Activated CD8-positive, alpha-beta memory T cell treated with anti-CD3 and anti-CD28 coated beads, Interleukin-2, amount 50 U/mL, for 24 hours (primary cell): ENCODE data around the gene SVIL.
"Not testable (repeated sequence)": the region's sequence is repeated elsewhere in the genome, so short reads cannot be mapped to it uniquely, and the experiment has no call there.

Experiments
- DNase-seq: peaks from one replicate; pipeline ENCODE4 v3.0.0-alpha.2; 2020; ENCODE audit errors: extremely low read depth

Gene SVIL

DNA sequence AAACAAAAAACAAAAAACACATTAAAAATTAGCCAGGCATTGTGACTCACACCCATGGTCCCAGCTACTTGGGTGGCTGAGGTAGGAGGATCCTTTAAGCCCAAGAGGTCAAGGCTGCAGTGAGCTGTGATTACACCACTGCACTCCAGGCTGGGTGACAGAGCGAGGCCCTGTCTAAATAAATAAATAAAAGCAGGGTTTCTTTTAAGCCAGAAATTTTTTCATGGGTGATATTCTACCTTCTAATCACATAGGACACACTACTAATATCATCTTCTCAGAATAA lies 14.2 kb upstream of the SVIL start:
- no peak for DNase-seq

DNA sequence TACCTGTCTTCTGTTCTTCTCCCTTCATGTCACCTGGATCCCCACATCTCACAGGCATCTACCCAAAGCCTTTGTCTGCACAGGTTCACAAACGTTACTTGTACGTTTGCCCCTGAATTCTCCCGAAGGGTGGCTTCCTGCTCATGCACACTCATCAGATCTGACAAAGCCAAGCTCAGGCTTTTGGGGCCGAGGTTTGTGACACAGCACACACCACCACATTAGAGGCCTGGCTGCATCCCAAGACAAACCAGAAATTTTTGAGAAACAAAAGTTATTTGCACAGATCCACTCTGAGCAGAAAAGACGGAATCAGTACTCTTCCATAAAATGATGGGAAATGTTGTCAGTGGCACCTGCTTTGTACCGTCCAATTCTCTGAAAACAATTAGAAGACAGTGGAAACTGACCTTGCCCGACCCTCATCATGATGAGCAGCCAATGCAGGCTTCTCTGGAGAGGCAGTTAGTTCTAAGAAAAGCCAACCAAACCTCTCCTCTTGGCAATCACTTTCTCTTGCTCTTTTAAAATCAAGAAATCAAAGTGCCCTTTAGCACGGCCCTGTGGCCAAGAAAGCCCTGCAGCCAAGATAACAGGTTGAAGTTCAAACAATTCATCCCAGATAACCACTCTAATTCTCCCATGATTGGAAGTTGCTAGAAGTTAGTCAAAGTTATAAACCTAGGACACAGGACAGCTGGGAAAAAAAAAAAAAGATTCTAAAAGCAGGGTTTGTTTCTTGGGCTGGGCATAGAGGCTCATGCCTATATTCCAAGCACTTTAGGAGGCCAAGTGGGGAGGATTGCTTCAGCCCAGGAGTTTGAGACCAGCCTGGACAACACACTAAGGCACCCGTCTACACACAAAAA lies 13.6 kb upstream of the SVIL start:
- no peak for DNase-seq

DNA sequence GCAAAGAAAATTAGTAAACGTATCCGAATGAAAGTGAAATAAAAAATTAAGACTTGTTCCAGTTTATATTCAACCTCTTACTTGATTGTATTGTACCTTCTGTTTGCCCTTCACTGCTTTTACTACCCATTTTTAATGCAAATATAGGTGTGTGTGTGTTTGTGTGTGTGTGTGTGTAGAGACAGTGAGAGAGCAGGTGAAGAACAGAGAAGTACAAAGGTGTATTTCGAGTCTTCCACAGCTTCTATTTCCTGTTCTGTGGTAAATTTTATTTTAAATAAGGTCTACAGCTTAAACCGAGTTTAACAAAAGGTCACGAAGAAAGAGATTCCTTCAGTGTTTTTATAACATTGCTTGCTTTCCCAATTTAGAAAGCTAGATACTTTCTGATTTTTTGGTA lies 12.7 kb upstream of the SVIL start:
- DNase-seq = no peak

DNA sequence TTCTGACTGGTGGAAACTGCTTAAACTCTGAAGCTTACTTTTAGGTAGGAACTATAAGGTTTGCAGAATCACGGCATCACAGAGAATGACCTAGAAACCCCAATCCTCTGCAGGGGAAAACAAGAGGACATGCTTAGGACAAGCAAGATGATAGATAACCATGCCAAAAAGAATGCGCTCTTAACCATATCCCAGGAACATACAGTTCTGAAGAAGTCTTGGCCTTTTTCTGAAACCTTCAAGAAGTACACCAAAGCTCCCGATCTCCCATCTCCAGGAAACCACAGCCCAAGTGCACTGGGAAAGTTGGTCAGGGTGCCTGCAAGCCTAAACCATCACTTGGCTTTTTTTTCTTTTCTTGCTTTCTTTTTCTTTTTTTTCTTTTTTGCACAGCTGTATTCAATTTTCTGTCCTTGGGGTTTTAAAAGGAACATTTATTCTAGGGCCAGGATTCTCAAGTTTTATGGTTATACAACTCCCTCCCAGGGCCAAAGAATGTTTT lies 12.2 kb upstream of the SVIL start:
- no peak for DNase-seq

DNA sequence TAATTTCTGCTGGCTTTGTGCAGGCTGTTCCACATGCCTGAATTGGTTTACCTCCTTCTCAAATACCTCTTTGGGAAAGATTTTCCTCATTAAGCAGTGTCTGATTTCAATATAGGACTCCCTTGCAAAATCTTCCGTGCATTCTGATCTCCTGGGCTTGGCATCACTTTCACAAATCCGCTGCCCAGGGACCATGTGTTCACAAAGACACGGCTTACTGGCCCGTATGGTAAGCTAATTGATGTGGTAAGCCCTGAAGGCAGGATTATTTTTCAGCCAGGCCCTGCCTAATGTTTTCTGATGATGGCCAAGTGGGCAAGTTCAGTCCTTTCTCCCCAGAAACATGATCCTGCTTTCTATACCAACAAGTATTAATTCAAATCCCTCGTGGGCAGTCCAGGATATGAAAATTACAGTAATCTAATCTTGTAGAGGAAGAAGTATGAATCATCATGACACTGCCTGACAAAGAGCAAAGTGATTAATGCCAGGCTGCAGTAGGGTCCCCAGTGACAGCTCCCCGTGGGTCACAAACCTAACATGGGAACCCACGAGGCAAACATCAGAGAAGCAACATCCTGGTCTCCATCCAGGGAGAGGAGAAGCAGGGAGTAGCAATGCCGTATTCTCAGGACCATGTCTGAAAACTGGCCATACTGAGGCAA lies 11.6 kb upstream of the SVIL start:
- no peak for DNase-seq

DNA sequence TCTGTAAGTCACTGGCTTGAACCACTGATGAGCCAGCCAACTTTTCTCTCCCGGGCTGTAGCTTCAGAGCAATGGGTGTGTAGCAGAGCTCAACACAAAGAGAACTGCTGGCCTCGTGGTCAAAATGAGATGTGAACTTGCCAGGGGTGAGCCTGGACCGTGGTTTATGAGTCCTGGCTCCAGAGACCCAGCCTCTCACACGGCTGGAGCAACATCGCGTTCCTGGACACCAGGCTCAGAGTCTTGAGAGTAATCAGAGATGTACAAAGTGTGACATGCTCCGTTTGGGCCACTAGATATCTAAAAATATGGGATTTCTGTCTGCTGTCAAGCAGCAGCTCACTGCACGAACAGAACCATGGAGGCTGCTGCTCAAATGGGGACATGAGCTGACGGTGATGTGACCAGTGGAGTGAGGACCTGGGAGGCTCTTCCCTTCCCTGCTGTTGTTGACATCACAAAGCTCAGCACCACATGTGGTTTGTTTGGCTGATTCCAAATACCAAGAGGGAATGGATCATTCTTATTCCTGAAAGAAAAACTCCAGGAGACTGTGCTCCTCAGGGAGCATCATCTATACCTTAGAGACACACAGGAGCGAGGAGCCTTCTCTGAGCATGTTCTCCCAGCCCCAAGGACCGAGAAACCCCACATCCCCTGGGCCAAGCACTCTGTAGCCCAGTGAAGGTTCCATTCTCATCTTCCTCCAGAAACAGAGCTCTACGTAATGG lies 9.2 kb upstream of the SVIL start:
- DNase-seq = no peak

DNA sequence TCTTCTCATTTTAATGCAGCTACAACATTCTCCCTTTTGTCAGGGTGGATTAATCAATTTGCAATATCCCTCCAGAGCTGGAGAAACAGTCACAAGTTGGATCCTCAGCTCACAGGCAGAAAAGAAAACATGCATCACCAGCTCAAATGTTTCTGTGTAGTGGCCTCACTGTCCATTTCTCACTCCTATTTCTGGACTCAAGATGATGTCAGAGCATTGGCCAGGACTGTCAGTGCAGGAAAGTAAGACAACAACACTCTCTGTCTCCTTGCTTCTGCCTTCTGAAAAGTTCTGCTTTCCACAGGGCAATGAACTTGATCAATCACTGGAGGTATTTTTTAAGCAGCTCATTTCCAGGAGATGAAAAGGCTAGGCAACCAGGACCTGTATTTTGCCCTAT lies 8.2 kb upstream of the SVIL start:
- no peak for DNase-seq

DNA sequence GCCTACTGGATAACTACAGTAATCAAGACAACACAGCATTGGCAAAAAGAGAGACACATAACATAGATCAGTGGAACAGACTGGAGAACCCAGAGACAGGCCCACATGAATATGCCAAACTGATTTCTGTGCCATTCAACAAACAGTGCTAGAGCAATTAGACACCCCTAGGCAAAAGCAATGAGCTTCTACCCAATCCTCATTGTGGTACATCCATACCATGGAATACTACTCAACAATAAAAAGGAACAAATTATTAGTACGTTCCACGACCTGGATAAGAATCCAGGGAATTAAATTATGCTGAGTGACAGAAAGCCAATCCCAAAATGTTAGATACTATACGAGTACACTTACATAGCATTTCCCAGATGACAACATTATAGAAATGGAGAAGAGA lies 2.8 kb upstream of the SVIL start:
- no peak for DNase-seq

DNA sequence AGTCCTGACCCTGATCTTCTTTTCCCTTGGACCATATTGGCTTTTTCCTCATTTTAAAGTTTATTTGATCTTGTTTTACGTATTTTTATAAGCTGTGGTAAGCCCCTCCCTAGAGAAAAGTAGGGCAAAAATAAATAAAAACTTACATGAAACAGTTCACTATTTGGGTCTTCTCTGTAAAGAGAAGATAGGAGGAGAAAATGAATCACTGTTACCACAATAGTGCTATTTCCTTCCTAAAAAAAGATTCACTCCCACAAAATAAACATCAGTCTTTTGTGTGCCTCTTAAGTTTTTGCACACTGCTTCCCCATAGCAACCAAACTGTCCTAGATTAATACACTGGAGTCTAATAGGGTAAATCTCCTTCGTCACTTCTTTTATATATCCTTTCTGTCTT lies 1.4 kb upstream of the SVIL start:
- DNase-seq = no peak

DNA sequence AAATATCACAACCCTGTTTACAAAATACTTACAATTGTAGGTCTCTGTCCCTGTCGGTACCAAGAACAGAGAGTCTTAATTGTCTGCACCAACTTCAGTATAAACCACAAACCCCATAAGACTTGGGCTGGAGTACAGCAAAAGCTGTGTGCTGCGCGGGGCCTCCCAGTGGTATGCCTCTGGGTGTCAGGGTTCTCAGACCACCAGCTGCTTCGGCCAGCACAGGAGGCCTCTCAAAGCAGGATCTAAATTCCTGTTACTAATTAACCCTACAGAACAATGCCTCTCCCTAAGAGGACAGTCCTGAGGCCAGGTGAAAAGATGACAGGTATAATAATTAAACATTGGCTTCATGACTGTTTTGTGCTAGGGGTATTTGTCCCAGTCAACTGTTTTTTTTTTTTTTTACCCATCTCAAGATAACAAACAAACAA lies 957 bp upstream of the SVIL start:
- no peak for DNase-seq

DNA sequence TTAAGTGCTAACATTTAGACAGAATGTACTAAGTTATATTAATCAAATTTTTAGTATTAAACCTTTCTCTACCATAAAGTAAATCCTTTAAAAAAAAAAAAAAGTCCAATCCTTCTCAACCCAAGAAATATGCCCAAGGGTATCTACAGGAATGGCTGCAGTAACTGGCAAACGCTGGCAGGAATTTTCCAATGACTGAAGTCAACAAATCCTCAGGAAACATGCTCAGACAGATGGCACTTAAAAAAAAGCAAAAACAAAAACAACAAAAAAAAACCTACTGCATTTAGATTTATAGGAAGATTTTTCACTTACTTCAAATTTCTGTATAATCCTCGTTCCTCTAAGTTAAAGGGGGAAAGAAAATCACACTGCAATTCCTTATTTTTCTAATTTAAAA lies 666 bp downstream of the SVIL start:
- DNase-seq = no peak

DNA sequence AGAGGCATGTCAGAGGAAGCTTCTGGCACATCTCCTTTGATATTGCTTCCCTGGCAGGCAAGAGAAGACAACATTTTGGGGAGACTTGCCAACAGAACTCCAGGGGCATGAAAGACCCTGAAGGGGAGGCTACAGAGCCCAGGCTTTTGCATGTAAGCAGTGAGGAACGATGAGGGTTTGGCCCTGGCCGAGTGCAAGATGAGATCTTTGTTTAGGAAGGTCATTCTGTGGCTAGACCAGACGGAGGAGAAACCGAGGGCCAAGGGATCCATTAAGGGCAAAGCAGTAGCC lies 3.8 kb downstream of the SVIL start:
- no peak for DNase-seq

DNA sequence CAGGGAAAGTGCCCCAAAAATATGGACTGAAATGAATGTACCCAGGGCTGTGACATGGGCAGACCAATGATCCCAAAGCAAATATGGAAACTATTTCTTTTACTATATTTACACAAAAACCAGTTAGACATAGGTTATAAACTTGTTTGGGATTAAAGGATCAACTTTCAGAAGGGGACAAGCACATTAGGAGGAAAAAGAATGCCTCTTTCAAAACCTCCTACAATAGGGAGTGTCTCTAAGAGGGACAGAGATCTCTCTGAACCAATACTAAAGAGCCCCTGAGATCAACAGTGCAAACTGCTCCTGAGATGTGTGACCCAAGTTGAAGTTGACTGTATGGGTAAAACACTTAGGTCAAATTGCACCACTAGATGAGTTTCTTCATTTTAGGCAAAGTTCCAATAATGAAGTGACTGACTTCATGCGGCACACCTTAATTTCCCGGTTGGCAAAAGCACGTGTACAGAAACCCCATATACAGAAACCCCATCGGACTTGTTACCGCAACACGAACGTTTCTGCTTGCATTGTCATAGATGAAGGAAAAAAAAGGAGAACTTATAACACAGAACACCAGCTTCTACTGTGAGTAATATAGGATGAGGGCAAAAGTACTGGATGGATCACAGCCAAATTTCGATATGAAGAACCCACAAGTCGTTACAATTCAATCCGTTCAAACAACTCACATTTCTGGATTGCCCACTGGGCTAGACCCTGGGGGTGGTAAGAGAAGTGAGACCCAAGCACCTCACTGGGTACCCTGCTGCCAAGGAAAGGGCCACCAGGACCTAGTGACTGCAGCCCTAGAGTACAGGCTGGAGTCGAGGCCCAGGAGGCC lies 4.3 kb downstream of the SVIL start:
- DNase-seq = no peak

DNA sequence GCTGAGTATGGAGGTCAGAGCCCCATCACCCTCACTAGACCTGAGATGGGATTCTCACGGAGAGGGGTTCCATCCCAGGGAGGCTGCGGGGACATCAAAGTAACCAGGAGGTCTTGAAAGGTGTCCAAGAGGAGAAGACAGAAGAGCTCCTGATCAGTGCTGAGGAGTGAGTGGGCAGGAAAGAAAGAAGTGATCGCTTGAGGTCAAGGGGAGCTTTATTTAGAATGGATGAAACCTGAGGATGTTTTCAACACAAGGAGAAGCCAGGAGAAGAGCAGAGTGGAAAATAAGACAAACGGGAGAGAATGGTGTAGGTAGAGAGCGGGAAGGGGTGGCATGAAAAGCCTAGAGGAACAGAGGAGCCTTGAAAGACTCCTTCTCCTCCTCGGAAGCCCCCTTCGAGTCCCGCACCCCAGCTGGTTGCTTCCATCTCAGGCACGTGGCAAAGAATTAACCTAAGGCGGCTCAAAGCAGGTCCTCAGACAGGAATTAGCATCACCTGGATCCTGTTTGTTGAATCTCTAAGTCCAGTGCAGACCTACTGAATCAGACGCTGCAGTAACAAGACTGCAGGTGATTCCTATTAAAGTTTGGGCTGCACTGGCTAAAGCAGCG lies 5.8 kb downstream of the SVIL start:
- DNase-seq = no peak

DNA sequence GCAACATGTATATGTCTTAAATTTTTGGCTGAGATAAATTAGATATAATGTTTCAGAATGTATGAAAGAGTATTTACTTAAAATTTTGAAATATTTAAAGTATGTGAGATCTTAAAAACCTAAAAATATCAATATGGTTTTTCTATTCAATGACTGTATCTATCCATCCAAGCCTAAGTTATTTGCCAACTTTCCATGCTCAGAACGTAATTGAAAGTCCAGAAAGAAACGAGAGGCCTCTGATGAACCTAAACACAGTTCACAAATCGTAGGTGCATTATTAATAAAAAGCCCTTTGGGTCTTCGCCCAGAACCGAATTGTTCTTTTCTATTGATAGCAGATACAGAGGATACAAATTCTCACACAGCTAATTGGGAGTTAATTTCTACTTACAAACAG lies 6.5 kb downstream of the SVIL start:
- DNase-seq = no peak

DNA sequence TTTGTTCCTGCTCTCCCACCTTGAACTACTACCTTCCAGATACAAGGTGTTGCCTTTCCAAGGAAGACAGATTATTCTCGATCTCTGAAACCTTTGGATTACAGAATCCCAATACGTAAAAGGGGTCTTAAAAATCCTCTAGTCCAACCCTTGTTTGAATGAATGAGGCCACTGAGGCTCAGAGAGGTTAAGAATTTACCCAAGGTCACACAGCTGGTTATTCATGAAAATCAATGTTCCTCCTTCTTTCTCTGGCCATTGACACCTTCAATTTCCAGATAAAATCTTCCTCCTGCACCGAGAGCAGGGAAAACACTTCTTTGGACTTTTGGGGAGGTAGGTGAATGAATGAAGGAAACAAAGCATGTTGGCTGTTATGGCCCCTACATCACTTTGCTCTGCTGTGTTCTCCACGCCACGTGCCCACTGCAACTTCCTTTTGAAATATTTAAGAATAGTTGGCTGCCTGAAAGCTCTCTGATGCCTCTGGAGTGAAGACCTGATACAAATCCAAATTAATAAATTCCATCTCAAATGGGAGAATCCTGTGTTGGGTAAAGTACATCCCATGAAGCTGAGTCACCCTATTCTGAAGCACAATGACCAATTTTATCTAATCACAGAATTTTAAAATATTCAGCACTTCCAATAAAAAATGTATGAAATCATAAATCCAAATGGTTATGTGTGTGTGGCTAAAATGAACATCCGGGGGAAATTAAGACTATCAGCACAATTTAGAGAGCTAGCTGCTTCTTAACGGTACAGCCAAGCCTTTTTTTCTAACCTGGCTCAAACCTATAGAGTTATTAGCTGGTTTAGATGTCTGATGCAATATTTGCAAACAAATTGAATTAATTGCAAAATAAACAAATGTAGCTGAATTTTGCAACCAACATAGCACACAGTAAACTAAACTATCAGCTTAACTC lies 7.3 kb downstream of the SVIL start:
- DNase-seq = no peak

DNA sequence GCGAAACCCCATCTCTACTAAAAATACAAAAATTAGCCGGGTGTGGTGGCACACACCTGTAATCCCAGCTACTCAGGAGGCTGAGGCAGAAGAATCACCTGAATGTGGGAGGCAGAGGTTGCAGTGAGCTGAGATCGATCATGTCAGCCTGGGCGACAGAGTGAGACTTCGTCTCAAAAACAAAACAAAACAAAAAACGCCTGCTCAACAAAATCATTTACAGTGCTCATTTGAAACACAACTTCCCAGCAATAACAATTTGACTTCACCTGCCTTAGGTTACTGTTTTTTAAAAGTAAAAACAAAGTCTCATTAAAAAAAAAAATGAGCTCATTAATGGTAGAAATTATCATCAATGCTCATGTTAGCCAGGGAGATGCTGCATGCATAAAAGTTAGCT lies 10.4 kb downstream of the SVIL start:
- not testable (repeated sequence) for DNase-seq

DNA sequence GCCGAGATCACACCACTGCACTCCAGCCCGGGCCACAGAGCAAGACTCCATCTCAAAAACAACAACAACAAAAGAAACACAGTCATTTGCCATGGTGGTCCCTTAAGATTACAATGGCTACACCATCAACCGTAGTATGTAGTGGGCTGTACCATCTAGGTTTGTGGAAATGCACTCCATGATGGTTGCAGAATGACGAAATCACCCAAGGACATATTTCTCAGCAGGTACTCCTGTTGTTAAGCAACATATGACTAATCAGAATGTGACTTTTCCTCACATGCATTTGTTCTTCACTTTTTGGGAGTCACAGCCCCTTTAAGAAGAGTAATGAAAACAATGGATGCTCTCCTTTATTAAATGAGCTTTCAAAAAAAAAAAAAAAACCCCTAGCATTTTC lies 11.0 kb downstream of the SVIL start:
- DNase-seq = no peak

DNA sequence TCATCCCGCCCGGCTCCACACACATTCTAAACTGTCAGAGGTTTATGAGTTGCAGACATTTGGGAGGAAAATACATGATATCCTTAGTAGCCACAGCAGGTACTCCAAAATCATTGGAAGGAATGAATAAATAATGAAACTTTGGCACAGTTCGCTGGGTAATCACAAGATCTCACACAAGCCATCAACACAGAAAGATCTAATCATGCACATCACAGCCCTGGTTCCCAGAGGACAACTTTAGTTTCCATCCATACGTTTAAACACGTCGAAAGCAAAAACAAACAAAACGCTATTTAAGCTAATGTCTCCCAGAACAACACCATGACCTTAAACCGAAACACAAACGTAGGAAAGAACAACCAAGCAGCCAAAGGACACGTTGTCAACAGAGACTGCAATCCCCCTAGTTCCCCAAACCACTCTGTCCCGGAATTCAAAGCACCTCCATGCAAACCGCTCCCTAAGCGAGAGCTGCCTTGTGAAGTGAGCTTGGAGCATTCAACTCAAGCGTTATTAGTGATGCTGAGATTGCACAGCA lies 12.3 kb downstream of the SVIL start:
- DNase-seq = no peak

DNA sequence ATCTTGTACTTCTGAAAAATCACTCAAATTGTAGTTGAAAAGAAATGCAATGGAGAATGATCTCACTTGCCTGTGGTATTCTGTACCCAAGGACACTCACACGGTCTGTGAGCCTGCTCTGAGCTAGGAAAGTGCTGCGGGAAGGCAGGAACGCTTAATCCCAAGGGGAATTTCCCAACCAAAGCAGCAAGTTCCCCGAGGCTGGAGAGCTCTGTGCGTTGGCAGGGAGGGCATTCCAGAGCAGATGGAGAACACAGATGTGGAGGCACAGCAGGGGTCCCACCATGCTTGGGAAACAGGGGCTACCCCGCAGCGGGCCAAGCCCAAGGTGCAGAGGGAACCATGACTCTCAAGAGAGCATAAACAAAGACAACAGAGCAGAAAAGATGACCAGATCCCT lies 13.6 kb downstream of the SVIL start:
- DNase-seq = no peak
